ENCODE measurements around the gene PDK2. TPM values are rescaled to one million over a fixed set of nuclear protein-coding genes. Genes with fewer than 3 reads are reported as not detected.

The PDK2 gene
- total RNA-seq, 2 donors from 2014 or later, result 26.6 to 34.6 TPM

DNA sequence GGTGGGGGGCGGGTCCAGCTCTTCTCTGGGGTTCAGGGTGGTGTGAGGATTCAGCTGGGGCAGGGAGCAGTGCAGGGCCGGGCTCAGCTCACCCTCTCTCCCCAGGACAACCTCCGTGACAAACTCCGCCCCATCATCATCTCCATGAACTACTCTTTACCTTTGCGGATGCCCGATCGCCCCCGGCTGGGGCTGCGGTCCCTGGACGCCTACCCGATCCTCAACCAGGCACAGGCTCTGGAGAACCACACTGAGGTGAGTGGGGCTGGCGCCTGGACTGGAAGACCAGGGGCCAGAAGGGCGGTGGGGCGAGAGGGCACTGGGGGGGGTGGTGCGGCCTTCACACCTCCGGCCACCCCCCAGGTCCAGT is 18.9 kb upstream of the PDK2 start:
- H3K9me3 Mint-ChIP-seq, result peaks cover 0 to 3% of the 10 kb centered on the region in 2 donors
- no peaks in the 10 kb centered on the region for H3K4me1 Mint-ChIP-seq (ENCODE audit: low read depth)
- DNase-seq (no peak), ATAC-seq (replicated peaks in 1 of 2) (no peak)
- no peaks in the 10 kb centered on the region for H3K27me3 Mint-ChIP-seq (ENCODE audit: low read depth)
- no peak overlapping the region for H3K27ac Mint-ChIP-seq
- H3K36me3 Mint-ChIP-seq (ENCODE audit: insufficient read depth in 2 of 2), result peaks cover 4 to 10% of the 10 kb centered on the region in 2 donors
- no peak overlapping the region for H3K4me3 Mint-ChIP-seq

DNA sequence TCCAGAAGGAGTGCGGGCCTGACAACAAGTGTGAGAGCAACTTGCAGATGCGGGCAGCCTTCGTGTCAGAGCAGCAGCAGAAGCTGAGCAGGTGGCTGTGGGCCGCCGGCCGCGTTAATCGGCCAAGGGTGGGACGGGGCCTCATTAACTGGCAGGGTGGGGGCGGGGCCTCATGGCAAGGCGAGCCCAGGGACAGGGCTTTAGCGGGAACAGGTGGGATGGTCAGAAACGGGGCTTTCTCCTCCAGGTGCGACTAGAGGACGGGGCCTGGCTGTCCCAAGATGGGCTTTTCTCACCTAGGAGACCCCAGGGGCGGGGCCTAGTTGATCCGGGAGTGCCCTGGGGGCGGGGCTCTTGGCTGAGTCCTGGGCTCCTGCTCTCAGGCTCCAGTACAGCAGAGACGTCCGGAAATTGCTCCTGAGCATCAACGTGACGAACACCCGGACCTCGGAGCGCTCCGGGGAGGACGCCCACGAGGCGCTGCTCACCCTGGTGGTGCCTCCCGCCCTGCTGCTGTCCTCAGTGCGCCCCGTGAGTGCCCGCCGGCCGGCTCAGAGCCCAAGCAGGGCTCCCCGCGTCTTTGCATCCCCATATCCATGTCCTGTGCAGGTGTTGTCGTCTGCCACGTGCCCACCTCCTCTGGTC is 18.4 kb upstream of the PDK2 start:
- no peak overlapping the region for H3K27ac Mint-ChIP-seq
- ATAC-seq (replicated peaks in 1 of 2), result no peak
- H3K36me3 Mint-ChIP-seq (ENCODE audit: insufficient read depth in 2 of 2), result peaks cover 1 to 5% of the 10 kb centered on the region in 2 donors
- H3K9me3 Mint-ChIP-seq, result no peaks in the 10 kb centered on the region
- H3K27me3 Mint-ChIP-seq (ENCODE audit: low read depth), result no peaks in the 10 kb centered on the region
- no peaks in the 10 kb centered on the region for H3K4me1 Mint-ChIP-seq (ENCODE audit: low read depth)
- H3K4me3 Mint-ChIP-seq, result no peak overlapping the region
- no peak for DNase-seq

DNA sequence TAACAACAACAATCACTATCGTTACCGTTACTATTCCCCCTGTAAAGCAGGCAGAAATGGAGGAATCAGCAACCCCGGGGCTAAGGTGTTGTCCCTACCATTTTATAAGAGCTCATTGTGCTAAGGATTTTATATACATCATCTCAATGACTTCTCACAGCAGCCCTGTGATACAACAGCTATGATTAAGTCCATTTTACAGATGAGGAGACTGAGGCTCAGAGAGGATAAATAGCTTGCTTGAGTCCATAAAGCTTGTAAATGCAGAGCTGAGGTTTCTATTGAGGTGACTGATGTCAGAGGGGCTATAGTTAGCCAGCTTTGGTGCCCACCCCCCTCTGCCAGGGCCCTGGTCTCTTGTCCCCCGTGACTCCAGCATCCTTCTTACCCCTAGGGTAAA is 16.7 kb upstream of the PDK2 start:
- H3K27ac Mint-ChIP-seq, result no peak overlapping the region
- H3K4me3 Mint-ChIP-seq, result no peak overlapping the region
- no peak for DNase-seq

DNA sequence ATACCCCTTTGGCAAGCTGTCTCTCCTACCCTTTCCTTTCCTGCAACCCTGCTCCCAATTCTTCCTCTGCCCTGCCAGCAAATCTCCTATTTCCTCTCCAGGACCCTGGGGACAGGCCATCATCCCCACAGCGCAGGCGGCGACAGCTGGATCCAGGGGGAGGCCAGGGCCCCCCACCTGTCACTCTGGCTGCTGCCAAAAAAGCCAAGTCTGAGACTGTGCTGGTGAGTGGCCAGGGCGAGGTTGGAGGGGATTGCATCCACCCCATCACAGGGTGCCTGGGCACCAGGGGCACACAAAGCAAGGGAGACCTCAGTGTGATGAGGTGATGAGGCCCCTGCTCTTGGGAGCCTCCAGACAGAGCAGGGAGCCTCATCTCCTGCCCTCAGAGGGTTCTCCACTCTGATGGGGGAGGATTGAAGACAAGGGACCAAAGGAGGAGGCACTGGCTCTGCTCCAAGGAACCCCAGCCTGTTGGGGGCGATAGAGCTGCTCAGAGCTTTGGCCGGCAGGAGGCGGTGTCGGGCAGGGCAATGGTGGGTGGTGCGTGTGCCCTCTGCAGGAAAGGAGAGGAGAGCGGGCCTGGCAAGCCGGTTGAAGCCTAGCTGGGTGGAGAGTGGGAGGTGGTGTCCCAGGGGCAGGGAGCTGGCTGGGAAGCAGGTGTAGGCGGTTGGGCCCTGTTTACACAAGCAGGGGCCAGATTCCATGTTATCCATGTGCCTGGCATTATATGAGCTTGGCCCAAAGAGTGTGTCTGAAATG is 15.6 kb upstream of the PDK2 start:
- no peak overlapping the region for H3K27ac Mint-ChIP-seq
- ATAC-seq (replicated peaks in 1 of 2) (peak in 1 of 2 donors; percentile 17), DNase-seq (peak in 1 of 2 donors; percentile 28)
- no peaks in the 10 kb centered on the region for H3K36me3 Mint-ChIP-seq (ENCODE audit: insufficient read depth in 2 of 2)
- H3K4me3 Mint-ChIP-seq, result no peak overlapping the region
- no peaks in the 10 kb centered on the region for H3K4me1 Mint-ChIP-seq (ENCODE audit: low read depth)
- no peaks in the 10 kb centered on the region for H3K27me3 Mint-ChIP-seq (ENCODE audit: low read depth)
- H3K9me3 Mint-ChIP-seq, result no peaks in the 10 kb centered on the region

More for the DNA sequence above, 16.7 kb upstream of the PDK2 start:
- Mint-ChIP-seq H3K27me3 (ENCODE audit: low read depth) (no peaks in the 10 kb centered on the region), H3K9me3 (no peaks in the 10 kb centered on the region), H3K4me1 (ENCODE audit: low read depth) (no peaks in the 10 kb centered on the region), H3K36me3 (ENCODE audit: insufficient read depth in 2 of 2) (no peaks in the 10 kb centered on the region)
- no peak for ATAC-seq (replicated peaks in 1 of 2)

DNA sequence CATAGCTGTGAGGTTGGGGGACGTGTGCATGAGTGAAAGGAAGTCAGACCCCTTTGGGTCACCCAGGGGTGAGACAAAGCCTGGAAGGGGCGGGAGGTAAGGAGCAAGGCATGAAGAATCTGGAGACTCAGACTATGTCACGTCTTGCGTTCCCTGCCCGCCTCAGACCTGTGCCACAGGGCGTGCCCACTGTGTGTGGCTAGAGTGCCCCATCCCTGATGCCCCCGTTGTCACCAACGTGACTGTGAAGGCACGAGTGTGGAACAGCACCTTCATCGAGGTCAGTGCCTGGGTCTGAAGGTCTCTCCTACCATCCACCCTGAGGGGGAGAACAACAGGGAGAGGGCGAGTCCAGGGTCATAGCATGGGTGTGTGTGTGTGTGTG is 15.1 kb upstream of the PDK2 start:
- Mint-ChIP-seq H3K36me3 (ENCODE audit: insufficient read depth in 2 of 2) (no peaks in the 10 kb centered on the region), H3K4me3 (no peak overlapping the region), H3K27me3 (ENCODE audit: low read depth) (no peaks in the 10 kb centered on the region), H3K4me1 (ENCODE audit: low read depth) (no peaks in the 10 kb centered on the region), H3K27ac (no peak overlapping the region), H3K9me3 (no peaks in the 10 kb centered on the region)
- no peak for DNase-seq
- no peak for ATAC-seq (replicated peaks in 1 of 2)

DNA sequence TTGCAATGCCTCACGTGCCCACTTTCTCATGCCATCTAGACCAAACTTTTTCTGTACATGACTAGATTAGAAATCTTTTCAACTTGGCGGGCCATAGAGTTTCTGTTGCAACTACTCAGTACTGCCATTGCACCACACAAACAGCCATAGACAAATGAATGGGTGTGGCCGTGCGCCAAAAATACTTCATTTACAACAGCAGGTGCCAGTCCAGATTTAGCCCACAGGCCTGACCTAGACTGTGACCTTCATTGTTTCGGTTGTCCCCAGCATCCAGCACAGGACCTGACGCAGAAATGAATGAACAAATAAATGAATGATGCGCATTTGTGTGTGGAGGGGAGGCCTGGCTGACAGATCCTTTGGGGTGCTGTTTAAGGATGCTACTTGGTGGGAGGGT is 14.3 kb upstream of the PDK2 start:
- Mint-ChIP-seq H3K4me3 (no peak overlapping the region), H3K9me3 (no peaks in the 10 kb centered on the region), H3K4me1 (ENCODE audit: low read depth) (no peaks in the 10 kb centered on the region), H3K27ac (no peak overlapping the region), H3K27me3 (ENCODE audit: low read depth) (no peaks in the 10 kb centered on the region), H3K36me3 (ENCODE audit: insufficient read depth in 2 of 2) (no peaks in the 10 kb centered on the region)
- DNase-seq (no peak), ATAC-seq (replicated peaks in 1 of 2) (no peak)

DNA sequence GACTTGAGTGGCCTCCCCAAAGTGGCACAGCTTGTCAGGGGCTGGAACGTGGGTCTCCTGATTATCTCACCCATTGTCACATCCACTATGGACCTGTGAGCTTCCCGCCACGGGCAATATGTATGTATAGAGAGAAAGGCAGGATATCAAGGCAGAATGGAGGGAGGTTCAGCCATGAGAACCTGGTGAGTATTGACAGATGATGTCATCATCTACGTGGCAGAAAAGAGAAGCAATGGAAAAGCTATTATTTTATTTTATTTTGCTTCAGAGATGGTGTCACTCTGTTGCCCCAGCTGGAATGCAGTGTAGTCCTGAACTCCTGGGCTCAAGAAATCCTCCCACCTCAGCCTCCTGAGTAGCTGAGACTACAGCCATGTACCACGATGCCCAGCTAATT is 13.4 kb upstream of the PDK2 start:
- DNase-seq, result no peak
- H3K4me1 Mint-ChIP-seq (ENCODE audit: low read depth), result no peaks in the 10 kb centered on the region
- H3K27me3 Mint-ChIP-seq (ENCODE audit: low read depth), result no peaks in the 10 kb centered on the region
- ATAC-seq (replicated peaks in 1 of 2), result no peak
- no peak overlapping the region for H3K27ac Mint-ChIP-seq
- H3K4me3 Mint-ChIP-seq, result no peak overlapping the region
- H3K36me3 Mint-ChIP-seq (ENCODE audit: insufficient read depth in 2 of 2), result no peaks in the 10 kb centered on the region
- H3K9me3 Mint-ChIP-seq, result no peaks in the 10 kb centered on the region

DNA sequence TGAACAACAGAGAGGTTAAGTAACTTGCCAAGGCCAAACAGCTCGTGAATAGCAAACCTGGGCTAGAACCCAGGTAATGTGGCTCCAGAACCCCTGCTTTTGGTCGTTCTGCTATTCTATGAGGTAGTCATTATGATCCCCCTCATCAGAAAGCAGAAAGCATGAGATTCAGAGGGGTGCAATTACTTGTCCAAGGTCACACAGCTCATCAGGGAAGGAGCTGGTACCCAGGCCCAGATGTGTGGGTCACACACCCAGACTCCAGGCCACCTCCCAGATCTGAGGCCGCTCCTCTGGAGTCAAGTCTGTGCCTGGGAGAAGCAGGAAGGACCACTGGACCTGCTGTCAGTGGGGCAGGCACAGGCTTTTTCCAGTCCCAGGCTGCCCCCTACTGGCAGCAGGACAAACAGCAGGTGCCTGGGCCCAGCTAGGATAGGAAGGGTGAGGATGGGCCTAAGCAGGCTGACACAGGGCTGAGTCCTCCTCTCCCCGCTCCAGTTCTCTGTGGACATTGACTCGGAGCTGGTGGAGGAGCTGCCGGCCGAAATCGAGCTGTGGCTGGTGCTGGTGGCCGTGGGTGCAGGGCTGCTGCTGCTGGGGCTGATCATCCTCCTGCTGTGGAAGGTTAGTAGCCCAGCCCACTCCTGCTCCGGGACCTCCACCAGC is 7.8 kb upstream of the PDK2 start:
- no peaks in the 10 kb centered on the region for H3K4me1 Mint-ChIP-seq (ENCODE audit: low read depth)
- no peaks in the 10 kb centered on the region for H3K36me3 Mint-ChIP-seq (ENCODE audit: insufficient read depth in 2 of 2)
- ATAC-seq (replicated peaks in 1 of 2) (peak; percentile 74 to 85), DNase-seq (peak; percentile 74 to 84)
- H3K9me3 Mint-ChIP-seq, result no peaks in the 10 kb centered on the region
- no peaks in the 10 kb centered on the region for H3K27me3 Mint-ChIP-seq (ENCODE audit: low read depth)
- no peak overlapping the region for H3K27ac Mint-ChIP-seq
- no peak overlapping the region for H3K4me3 Mint-ChIP-seq

DNA sequence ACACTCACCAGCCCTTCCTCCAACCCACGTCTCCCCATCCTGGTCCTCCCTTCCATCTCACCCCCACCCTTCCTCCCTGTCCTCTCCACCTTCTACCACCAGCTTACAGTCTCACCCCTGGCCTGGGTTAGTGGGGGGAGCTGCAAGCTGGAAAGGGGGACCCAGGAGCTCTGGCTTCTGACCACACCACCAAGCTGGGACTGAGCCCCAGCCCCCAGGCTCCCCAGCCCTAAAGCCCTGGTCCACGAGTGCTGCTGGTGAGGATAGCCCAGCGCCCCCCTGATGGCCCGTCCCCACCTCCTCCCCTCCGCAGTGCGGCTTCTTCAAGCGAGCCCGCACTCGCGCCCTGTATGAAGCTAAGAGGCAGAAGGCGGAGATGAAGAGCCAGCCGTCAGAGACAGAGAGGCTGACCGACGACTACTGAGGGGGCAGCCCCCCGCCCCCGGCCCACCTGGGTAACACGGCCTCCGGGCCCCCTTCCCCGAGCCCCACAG is 7.2 kb upstream of the PDK2 start:
- DNase-seq, result no peak

DNA sequence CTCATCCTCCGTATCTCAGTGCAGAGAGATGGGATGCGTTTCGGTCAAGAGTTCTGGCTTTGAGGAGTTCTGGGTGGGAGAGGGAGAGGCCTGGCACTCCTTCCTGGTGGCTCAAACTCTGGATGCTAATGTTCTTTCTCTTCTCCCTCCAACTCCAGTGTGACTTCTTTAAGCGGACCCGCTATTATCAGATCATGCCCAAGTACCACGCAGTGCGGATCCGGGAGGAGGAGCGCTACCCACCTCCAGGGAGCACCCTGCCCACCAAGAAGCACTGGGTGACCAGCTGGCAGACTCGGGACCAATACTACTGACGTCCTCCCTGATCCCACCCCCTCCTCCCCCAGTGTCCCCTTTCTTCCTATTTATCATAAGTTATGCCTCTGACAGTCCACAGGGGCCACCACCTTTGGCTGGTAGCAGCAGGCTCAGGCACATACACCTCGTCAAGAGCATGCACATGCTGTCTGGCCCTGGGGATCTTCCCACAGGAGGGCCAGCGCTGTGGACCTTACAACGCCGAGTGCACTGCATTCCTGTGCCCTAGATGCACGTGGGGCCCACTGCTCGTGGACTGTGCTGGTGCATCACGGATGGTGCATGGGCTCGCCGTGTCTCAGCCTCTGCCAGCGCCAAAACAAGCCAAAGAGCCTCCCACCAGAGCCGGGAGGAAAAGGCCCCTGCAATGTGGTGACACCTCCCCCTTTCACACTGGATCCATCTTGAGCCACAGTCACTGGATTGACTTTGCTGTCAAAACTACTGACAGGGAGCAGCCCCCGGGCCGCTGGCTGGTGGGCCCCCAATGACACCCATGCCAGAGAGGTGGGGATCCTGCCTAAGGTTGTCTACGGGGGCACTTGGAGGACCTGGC is 6.0 kb upstream of the PDK2 start:
- DNase-seq, result no peak
- H3K4me1 Mint-ChIP-seq (ENCODE audit: low read depth), result no peaks in the 10 kb centered on the region
- no peaks in the 10 kb centered on the region for H3K9me3 Mint-ChIP-seq
- H3K36me3 Mint-ChIP-seq (ENCODE audit: insufficient read depth in 2 of 2), result no peaks in the 10 kb centered on the region
- no peak overlapping the region for H3K27ac Mint-ChIP-seq
- no peak for ATAC-seq (replicated peaks in 1 of 2)
- no peak overlapping the region for H3K4me3 Mint-ChIP-seq
- H3K27me3 Mint-ChIP-seq (ENCODE audit: low read depth), result no peaks in the 10 kb centered on the region

More for the DNA sequence above, 7.2 kb upstream of the PDK2 start:
- Mint-ChIP-seq H3K27me3 (ENCODE audit: low read depth) (no peaks in the 10 kb centered on the region), H3K36me3 (ENCODE audit: insufficient read depth in 2 of 2) (no peaks in the 10 kb centered on the region), H3K4me3 (no peak overlapping the region), H3K4me1 (ENCODE audit: low read depth) (no peaks in the 10 kb centered on the region), H3K9me3 (no peaks in the 10 kb centered on the region), H3K27ac (no peak overlapping the region)
- no peak for ATAC-seq (replicated peaks in 1 of 2)

DNA sequence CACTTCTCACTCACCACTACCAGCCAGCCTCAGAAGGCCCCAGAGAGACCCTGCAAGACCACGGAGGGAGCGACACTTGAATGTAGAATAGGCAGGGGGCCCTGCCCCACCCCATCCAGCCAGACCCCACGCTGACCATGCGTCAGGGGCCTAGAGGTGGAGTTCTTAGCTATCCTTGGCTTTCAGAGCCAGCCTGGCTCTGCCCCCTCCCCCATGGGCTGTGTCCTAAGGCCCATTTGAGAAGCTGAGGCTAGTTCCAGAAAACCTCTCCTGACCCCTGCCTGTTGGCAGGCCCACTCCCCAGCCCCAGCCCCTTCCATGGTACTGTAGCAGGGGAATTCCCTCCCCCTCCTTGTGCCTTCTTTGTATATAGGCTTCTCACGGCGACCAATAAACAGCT is 5.1 kb upstream of the PDK2 start:
- no peak for ATAC-seq (replicated peaks in 1 of 2)
- peaks cover under 1% of the 10 kb centered on the region for H3K4me1 Mint-ChIP-seq (ENCODE audit: low read depth)
- no peak overlapping the region for H3K4me3 Mint-ChIP-seq
- no peak overlapping the region for H3K27ac Mint-ChIP-seq
- no peaks in the 10 kb centered on the region for H3K27me3 Mint-ChIP-seq (ENCODE audit: low read depth)
- H3K36me3 Mint-ChIP-seq (ENCODE audit: insufficient read depth in 2 of 2), result no peaks in the 10 kb centered on the region
- no peaks in the 10 kb centered on the region for H3K9me3 Mint-ChIP-seq
- no peak for DNase-seq

DNA sequence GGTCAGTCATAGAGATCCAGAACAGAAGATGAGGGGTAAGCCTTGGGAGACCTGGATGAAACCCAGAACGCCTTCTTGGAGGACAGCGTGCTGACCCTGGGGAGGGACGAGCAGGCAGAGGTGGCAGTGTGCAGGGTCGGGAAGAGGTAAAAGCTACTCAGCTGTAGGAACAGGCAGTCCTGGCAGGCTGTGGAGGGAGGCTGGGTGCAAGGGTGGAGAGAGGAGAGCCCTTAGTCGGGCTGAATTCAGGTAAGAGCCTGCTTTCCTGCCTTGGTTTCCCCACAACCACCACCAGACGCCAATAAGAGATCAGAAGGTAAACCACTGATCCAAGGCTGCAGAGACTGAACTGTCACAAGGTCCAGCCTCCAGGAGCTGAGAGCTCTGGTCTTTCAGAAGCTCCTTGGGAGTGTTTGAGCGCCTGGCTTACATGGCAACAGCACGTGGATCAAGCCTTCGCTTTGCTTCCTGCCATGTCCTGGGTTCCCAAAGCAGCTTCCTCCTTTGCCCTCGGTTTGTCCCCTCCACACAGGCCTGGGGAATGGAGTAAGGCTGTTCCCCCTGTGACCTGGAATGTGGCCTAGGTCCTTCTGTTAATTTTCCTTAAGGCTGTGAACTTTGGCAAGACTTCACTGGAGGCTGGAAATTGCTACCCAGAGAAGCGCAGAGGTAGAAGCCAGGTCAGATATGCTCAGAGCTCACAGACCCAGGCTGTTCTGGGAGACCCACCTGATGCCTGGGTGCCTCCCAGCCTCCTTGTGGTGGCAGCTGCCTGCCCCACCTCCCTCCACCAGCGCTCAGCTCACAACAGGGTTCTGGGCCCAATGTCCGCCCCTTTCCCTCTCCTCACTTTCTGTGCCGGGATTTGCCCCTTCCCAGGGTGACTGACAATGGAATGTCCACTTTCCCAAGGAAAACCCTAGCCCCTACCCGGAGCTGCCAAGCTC is 3.9 kb upstream of the PDK2 start:
- Mint-ChIP-seq H3K9me3 (no peaks in the 10 kb centered on the region), H3K36me3 (ENCODE audit: insufficient read depth in 2 of 2) (no peaks in the 10 kb centered on the region), H3K4me1 (ENCODE audit: low read depth) (peaks cover 12% of the 10 kb centered on the region), H3K4me3 (no peak overlapping the region), H3K27me3 (ENCODE audit: low read depth) (no peaks in the 10 kb centered on the region), H3K27ac (no peak overlapping the region)
- DNase-seq (no peak), ATAC-seq (replicated peaks in 1 of 2) (no peak)
